ENCODE data around the gene HSPD1.

Gene HSPD1

GRCh38 chr2:197499594-197500502, at the start of gene HSPD1, which contains the start of gene HSPE1:
Gene HSPD1, minus strand, starts transcription at chr2:197499840. Its CDS starts 992 bp downstream, at chr2:197498848.
Gene HSPE1, plus strand, starts transcription at chr2:197500379. Its CDS starts 58 bp downstream, at chr2:197500437.
- no peak; the same call in 1 of the 2 replicates for TF ChIP-seq GATA2 (IDR thresholded peaks at IDR 0.05; ENCODE audit: low read depth, low read length)
- no peak for TF ChIP-seq GATA3 (IDR thresholded peaks at IDR 0.05; ENCODE audit: low read depth, low read length)

GRCh38 chr2:197548582-197548981, 48.9 kb upstream of the HSPD1 start:
- TF ChIP-seq GATA3 (IDR thresholded peaks at IDR 0.05; ENCODE audit: low read depth, low read length): no peak
- TF ChIP-seq GATA2 (IDR thresholded peaks at IDR 0.05; ENCODE audit: low read depth, low read length): no peak

GRCh38 chr2:197547163-197547900, 47.7 kb upstream of the HSPD1 start:
- TF ChIP-seq GATA3 (IDR thresholded peaks at IDR 0.05; ENCODE audit: low read depth, low read length) (no peak), GATA2 (IDR thresholded peaks at IDR 0.05; ENCODE audit: low read depth, low read length) (no peak)

GRCh38 chr2:197543206-197543605, 43.6 kb upstream of the HSPD1 start:
- TF ChIP-seq GATA2 (IDR thresholded peaks at IDR 0.05; ENCODE audit: low read depth, low read length) (no peak), GATA3 (IDR thresholded peaks at IDR 0.05; ENCODE audit: low read depth, low read length) (no peak)

- TF ChIP-seq GATA2 (IDR thresholded peaks at IDR 0.05; ENCODE audit: low read depth, low read length) (no peak), GATA3 (IDR thresholded peaks at IDR 0.05; ENCODE audit: low read depth, low read length) (no peak)
Measured at GRCh38 chr2:197539734-197540133, 40.1 kb upstream of the HSPD1 start.

- no peak for TF ChIP-seq GATA3 (IDR thresholded peaks at IDR 0.05; ENCODE audit: low read depth, low read length)
- TF ChIP-seq GATA2 (IDR thresholded peaks at IDR 0.05; ENCODE audit: low read depth, low read length): no peak
Measured at GRCh38 chr2:197538412-197538811, 38.8 kb upstream of the HSPD1 start.

- TF ChIP-seq GATA3 (IDR thresholded peaks at IDR 0.05; ENCODE audit: low read depth, low read length) (no peak), GATA2 (IDR thresholded peaks at IDR 0.05; ENCODE audit: low read depth, low read length) (no peak)
Measured at GRCh38 chr2:197517150-197517549, 17.5 kb upstream of the HSPD1 start.

GRCh38 chr2:197516393-197516761, 16.7 kb upstream of the HSPD1 start:
- TF ChIP-seq GATA2 (IDR thresholded peaks at IDR 0.05; ENCODE audit: low read depth, low read length) (no peak), GATA3 (IDR thresholded peaks at IDR 0.05; ENCODE audit: low read depth, low read length) (no peak)

GRCh38 chr2:197515739-197516392, 16.2 kb upstream of the HSPD1 start, which contains the start of gene MOB4:
Gene MOB4, plus strand, starts transcription at chr2:197516066. Its CDS starts 21 bp downstream, at chr2:197516087.
- TF ChIP-seq GATA2 (IDR thresholded peaks at IDR 0.05; ENCODE audit: low read depth, low read length): no peak
- TF ChIP-seq GATA3 (IDR thresholded peaks at IDR 0.05; ENCODE audit: low read depth, low read length): no peak

- TF ChIP-seq GATA2 (IDR thresholded peaks at IDR 0.05; ENCODE audit: low read depth, low read length): peak; percentile 38
- peak; percentile 26; the same call in 1 of the 2 replicates for TF ChIP-seq GATA3 (IDR thresholded peaks at IDR 0.05; ENCODE audit: low read depth, low read length)
Measured at GRCh38 chr2:197515315-197515738, 15.7 kb upstream of the HSPD1 start.

- no peak for TF ChIP-seq GATA2 (IDR thresholded peaks at IDR 0.05; ENCODE audit: low read depth, low read length)
- TF ChIP-seq GATA3 (IDR thresholded peaks at IDR 0.05; ENCODE audit: low read depth, low read length): no peak
Measured at GRCh38 chr2:197514754-197515153, 15.1 kb upstream of the HSPD1 start.

GRCh38 chr2:197513915-197514314, 14.3 kb upstream of the HSPD1 start:
- TF ChIP-seq GATA3 (IDR thresholded peaks at IDR 0.05; ENCODE audit: low read depth, low read length) (no peak), GATA2 (IDR thresholded peaks at IDR 0.05; ENCODE audit: low read depth, low read length) (no peak)

GRCh38 chr2:197506658-197507057, 7.0 kb upstream of the HSPD1 start:
- TF ChIP-seq GATA2 (IDR thresholded peaks at IDR 0.05; ENCODE audit: low read depth, low read length) (no peak), GATA3 (IDR thresholded peaks at IDR 0.05; ENCODE audit: low read depth, low read length) (no peak)

- TF ChIP-seq GATA3 (IDR thresholded peaks at IDR 0.05; ENCODE audit: low read depth, low read length) (no peak), GATA2 (IDR thresholded peaks at IDR 0.05; ENCODE audit: low read depth, low read length) (no peak)
Measured at GRCh38 chr2:197504512-197504911, 4.9 kb upstream of the HSPD1 start.
